Measurements from ENCODE around the gene WSCD1.

Gene WSCD1

DNA sequence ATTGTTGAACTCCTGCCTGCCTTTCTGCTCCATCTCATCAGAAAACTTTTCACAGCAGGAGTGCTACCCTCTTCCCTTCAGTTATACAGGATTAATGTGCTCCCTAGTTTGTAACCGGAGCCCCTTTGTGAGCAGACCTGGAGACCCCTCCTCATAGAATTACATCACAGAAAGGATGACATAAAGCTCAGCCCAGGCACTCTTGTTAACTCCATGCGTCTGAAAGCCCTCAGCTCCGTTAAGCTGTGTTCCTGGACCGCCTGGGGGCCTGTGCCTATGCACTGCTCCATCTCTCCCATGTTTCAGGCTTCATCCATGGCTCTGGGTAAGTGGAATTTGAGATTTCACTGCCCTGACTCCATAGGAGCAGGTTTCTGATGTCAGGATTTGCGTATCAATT lies 7.6 kb downstream of the WSCD1 start:
- Histone ChIP-seq H3K79me2 (ENCODE audit: insufficient read depth, low read length) (no peaks in the 10 kb centered on the region), H3K9ac (ENCODE audit: low read depth, low read length) (no peak overlapping the region), H3K27ac (ENCODE audit: low read length) (no peak overlapping the region), H3K9me3 (ENCODE audit: insufficient read depth, low read length, severe bottlenecking) (no peaks in the 10 kb centered on the region), H3K27me3 (ENCODE audit: insufficient read depth, low read length, poor library complexity) (peaks cover 13% of the 10 kb centered on the region), H3K4me1 (ENCODE audit: insufficient read depth, low read length) (no peaks in the 10 kb centered on the region), H3K36me3 (ENCODE audit: insufficient read depth, low read length) (no peaks in the 10 kb centered on the region), H3K4me3 (ENCODE audit: low read depth in 1 of 2, low read length in 2 of 2) (no peak overlapping the region), H2AFZ (ENCODE audit: low read depth, low read length) (no peak overlapping the region), H4K20me1 (ENCODE audit: insufficient read depth, low read length) (peaks cover 13% of the 10 kb centered on the region; the same call in 1 of the 2 replicates), H3K4me2 (ENCODE audit: insufficient read depth, low read length) (no peak overlapping the region)
- ATAC-seq (ENCODE audit: insufficient read depth, low read depth) (no peak), DNase-seq (no peak)
- TF ChIP-seq CTCF (IDR thresholded peaks at IDR 0.05; ENCODE audit: borderline replicate concordance, extremely low read depth, low read length, poor library complexity, severe bottlenecking), result no peak
- no peak for TF ChIP-seq EZH2 (IDR thresholded peaks at IDR 0.05; ENCODE audit: borderline replicate concordance, low read depth, low read length, severe bottlenecking)

DNA sequence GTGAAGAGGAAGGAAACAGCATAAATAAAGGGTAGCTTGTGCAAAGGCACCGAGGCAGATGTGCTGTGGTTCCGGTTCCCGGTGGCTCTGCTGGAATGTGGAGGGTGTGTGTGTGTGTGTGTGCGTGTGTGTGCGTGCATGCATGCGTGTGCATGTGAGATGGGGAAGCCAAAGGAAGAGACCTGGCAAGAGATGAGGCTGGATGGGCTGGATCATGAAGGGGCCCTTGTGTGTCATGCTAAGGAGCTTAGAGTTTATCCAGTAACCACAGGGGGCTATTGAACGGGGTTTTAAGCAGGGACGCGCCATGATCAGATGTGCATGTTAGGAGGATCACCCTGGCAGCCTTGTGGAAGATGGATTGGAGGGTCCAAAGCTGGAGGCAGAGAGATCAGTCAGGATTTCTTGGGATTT lies 8.3 kb downstream of the WSCD1 start:
- peaks cover 13% of the 10 kb centered on the region; the same call in 1 of the 2 replicates for H4K20me1 ChIP-seq (ENCODE audit: insufficient read depth, low read length)

DNA sequence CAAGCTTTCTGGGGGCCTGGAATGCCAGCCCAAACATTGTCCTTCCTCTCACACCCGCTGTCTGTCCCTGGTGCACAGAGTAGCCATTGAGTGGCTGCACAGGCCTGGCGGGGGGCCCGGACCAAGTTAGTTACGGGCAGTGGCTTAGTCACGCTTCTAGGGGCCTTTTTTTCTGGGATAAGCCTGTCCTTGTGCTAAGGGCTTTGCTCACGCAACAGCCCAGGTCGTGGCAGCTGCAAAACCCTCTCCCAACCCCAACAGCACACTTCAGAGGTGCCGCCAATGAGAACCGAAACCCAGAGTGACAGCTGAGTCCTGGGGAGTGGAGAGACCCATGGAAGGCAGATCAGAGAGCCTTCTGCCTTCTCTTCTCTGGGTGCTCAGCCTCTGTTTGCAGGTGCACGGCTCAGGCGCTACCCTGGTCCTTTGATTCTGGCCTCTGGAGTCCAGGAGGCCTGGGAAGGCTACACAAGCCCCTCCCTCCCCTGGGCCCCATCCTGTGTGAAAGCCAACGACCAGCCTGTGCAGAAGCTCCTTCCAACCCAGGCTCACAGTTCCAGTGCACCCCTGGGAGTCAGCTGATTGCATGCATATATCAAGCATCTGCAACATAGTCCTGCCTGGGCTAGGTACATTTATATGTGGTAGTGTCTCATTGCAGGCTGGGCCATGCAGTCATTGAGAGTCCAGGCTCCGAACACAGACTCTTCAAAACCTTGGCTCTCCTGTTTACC lies 9.1 kb downstream of the WSCD1 start:
- H2AFZ ChIP-seq (ENCODE audit: low read depth, low read length), result no peak overlapping the region
- no peaks in the 10 kb centered on the region for H3K79me2 ChIP-seq (ENCODE audit: insufficient read depth, low read length)
- H4K20me1 ChIP-seq (ENCODE audit: insufficient read depth, low read length), result peaks cover 11% of the 10 kb centered on the region; the same call in 1 of the 2 replicates
- H3K9me3 ChIP-seq (ENCODE audit: insufficient read depth, low read length, severe bottlenecking), result no peaks in the 10 kb centered on the region
- H3K4me2 ChIP-seq (ENCODE audit: insufficient read depth, low read length), result no peak overlapping the region
- H3K4me3 ChIP-seq (ENCODE audit: low read depth in 1 of 2, low read length in 2 of 2), result no peak overlapping the region
- DNase-seq (no peak), ATAC-seq (ENCODE audit: insufficient read depth, low read depth) (no peak)
- no peak overlapping the region for H3K27ac ChIP-seq (ENCODE audit: low read length)
- no peaks in the 10 kb centered on the region for H3K36me3 ChIP-seq (ENCODE audit: insufficient read depth, low read length)
- TF ChIP-seq CTCF (IDR thresholded peaks at IDR 0.05; ENCODE audit: borderline replicate concordance, extremely low read depth, low read length, poor library complexity, severe bottlenecking) (no peak), EZH2 (IDR thresholded peaks at IDR 0.05; ENCODE audit: borderline replicate concordance, low read depth, low read length, severe bottlenecking) (no peak)
- H3K9ac ChIP-seq (ENCODE audit: low read depth, low read length), result no peak overlapping the region
- no peaks in the 10 kb centered on the region for H3K4me1 ChIP-seq (ENCODE audit: insufficient read depth, low read length)
- peaks cover 13% of the 10 kb centered on the region for H3K27me3 ChIP-seq (ENCODE audit: insufficient read depth, low read length, poor library complexity)

More for the DNA sequence above, 8.3 kb downstream of the WSCD1 start:
- TF ChIP-seq EZH2 (IDR thresholded peaks at IDR 0.05; ENCODE audit: borderline replicate concordance, low read depth, low read length, severe bottlenecking) (no peak), CTCF (IDR thresholded peaks at IDR 0.05; ENCODE audit: borderline replicate concordance, extremely low read depth, low read length, poor library complexity, severe bottlenecking) (no peak)
- H3K9me3 ChIP-seq (ENCODE audit: insufficient read depth, low read length, severe bottlenecking), result no peaks in the 10 kb centered on the region
- ATAC-seq (ENCODE audit: insufficient read depth, low read depth), result no peak
- no peak overlapping the region for H3K9ac ChIP-seq (ENCODE audit: low read depth, low read length)
- no peak for DNase-seq
- H3K27ac ChIP-seq (ENCODE audit: low read length), result no peak overlapping the region
- H3K79me2 ChIP-seq (ENCODE audit: insufficient read depth, low read length), result no peaks in the 10 kb centered on the region
- peaks cover 13% of the 10 kb centered on the region for H3K27me3 ChIP-seq (ENCODE audit: insufficient read depth, low read length, poor library complexity)
- no peaks in the 10 kb centered on the region for H3K4me1 ChIP-seq (ENCODE audit: insufficient read depth, low read length)
- H3K4me2 ChIP-seq (ENCODE audit: insufficient read depth, low read length), result no peak overlapping the region
- H3K36me3 ChIP-seq (ENCODE audit: insufficient read depth, low read length), result no peaks in the 10 kb centered on the region
- no peak overlapping the region for H3K4me3 ChIP-seq (ENCODE audit: low read depth in 1 of 2, low read length in 2 of 2)
- no peak overlapping the region for H2AFZ ChIP-seq (ENCODE audit: low read depth, low read length)
